BLaER1 treated with 17β-estradiol and CSF1 and Interleukin-3, amounts not matched to agents 10 nM and 100 nM (cell line): ENCODE measurements around the gene MYLIP.

ENCODE experiments used
- H3K27ac ChIP-seq, 11 experiments: shearing (Covaris generic); formaldehyde crosslinking; 2 replicates each; pipeline ENCODE4 v1.8.1; 2022
- H3K27me3 ChIP-seq, 11 experiments: shearing (Covaris generic); formaldehyde crosslinking; 2 replicates each; pipeline ENCODE4 v1.8.1; 2022
- H3K36me3 ChIP-seq, 11 experiments: shearing (Covaris generic); formaldehyde crosslinking; 2 replicates each; pipeline ENCODE4 v1.8.1; 2022
- H3K4me1 ChIP-seq, 10 experiments: shearing (Covaris generic); formaldehyde crosslinking; 2 replicates each; pipeline ENCODE4 v1.8.1; 2022
- H3K4me2 ChIP-seq, 11 experiments: shearing (Covaris generic); formaldehyde crosslinking; 2 replicates each; pipeline ENCODE4 v1.8.1; 2022
- H3K4me3 ChIP-seq, 10 experiments: shearing (Covaris generic); formaldehyde crosslinking; 2 replicates each; pipeline ENCODE4 v1.8.1; 2022
- H3K9ac ChIP-seq, 11 experiments: shearing (Covaris generic); formaldehyde crosslinking; 2 replicates each; pipeline ENCODE4 v1.8.1; 2022
- H3K9me3 ChIP-seq, 11 experiments: shearing (Covaris generic); formaldehyde crosslinking; replicated peaks in 1 of 11; 2 replicates each; pipeline ENCODE4 v1.8.1; 2022
- H4K20me1 ChIP-seq, 11 experiments: shearing (Covaris generic); formaldehyde crosslinking; 2 replicates each; pipeline ENCODE4 v1.8.1; 2022
- Cebpa-rat ChIP-seq, 11 experiments: shearing (Covaris generic); IDR thresholded peaks; 2 replicates each; pipeline ENCODE4 v1.8.1; 2022

Gene MYLIP

DNA sequence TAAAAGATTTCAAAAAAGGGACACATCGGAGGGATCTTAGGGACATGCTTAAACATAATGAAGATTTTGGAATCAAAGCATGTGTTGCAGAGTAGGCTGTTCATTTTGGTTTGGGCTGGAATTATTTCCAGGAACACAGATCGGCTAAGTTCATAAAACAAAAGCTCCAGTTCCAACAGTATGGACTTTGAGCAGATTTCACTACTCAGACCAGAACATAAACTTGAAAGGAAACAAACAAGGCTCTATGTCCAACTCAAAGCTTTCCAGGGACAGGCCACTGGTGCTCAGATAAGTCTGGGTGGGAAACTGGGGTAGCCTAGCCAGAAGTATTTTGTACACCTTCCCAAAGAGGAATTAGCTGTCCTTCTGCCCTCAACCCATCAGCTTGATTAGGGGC, 58.3 kb downstream of the MYLIP start:
- Histone ChIP-seq H4K20me1 (no peaks in the 10 kb centered on the region), H3K4me1 (peaks cover 0 to 15% (median 4%) of the 10 kb centered on the region in 10 experiments; a peak in 8 of 20 replicates), H3K9me3 (peaks cover 0 to under 1% (median 0%) of the 10 kb centered on the region in 11 experiments; a peak in 1 of 22 replicates), H3K4me3 (no peak overlapping the region), H3K4me2 (peak overlapping the region in 3 of 11 experiments; percentile 4 to 18 (median 13); a peak in 4 of 22 replicates), H3K27me3 (no peaks in the 10 kb centered on the region), H3K9ac (no peak overlapping the region), H3K36me3 (no peaks in the 10 kb centered on the region), H3K27ac (no peak overlapping the region)
- TF ChIP-seq Cebpa-rat (IDR thresholded peaks at IDR 0.05): no peak

DNA sequence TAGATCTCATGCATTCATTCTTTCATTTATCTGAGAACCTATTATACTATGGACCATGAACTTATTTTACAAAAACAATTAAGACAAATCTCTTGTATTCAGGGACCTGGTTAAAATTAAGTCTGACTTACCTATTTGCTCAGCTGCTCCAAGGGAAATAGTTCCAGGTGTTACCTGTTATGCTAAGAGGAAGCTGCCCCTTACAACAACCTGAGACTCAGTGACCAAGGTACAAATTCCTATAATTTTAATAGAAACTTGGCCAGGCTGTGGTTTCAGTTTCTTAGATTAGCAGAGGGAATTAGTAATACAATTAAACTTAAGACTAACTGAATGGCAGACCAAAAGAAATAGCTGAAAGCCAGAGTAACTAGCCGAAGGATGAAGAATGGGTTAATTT, 61.3 kb downstream of the MYLIP start:
- Histone ChIP-seq H3K4me2 (no peak overlapping the region), H3K27ac (no peak overlapping the region), H3K4me3 (no peak overlapping the region), H3K9me3 (no peaks in the 10 kb centered on the region), H4K20me1 (no peaks in the 10 kb centered on the region), H3K27me3 (no peaks in the 10 kb centered on the region), H3K9ac (no peak overlapping the region), H3K4me1 (peaks cover 0 to 16% (median 0%) of the 10 kb centered on the region in 10 experiments; a peak in 5 of 20 replicates), H3K36me3 (no peaks in the 10 kb centered on the region)
- no peak for TF ChIP-seq Cebpa-rat (IDR thresholded peaks at IDR 0.05)

DNA sequence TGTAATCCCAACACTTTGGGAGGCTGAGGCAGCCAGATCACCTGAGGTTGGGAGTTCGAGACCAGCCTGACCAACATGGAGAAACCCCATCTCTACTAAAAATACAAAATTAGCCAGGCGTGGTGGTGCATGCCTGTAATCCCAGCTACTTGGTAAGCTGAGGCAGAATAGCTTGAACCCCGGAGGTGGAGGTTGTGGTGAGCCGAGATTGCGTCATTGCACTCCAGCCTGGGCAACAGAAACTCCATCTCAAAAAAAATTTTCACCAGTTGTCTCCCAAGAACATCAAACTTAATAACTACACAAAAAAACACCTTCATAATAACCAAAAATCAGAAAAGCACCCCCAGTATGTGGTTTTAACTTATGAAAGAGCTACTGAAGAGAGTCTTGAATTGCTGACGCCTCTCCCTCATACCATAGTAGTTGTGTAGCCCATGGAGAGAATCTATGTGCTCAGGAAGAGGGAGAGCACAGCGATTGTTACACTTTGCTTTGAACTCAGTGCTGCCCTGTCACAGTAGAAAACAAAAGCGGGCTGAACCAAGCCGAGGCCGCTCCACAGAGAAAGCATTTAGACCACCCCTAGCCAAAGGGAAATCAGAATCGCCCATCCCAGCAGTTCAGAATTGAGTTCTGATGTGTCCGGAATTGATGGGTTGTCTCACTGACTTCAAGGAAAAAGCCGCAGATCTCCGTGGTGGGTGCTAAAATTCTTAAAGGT, 67.5 kb downstream of the MYLIP start:
- H3K4me1 ChIP-seq: peaks cover 0 to 11% (median 0%) of the 10 kb centered on the region in 10 experiments; a peak in 2 of 20 replicates
- TF ChIP-seq Cebpa-rat (IDR thresholded peaks at IDR 0.05): no peak
- no peak overlapping the region for H3K27ac ChIP-seq
- no peaks in the 10 kb centered on the region for H3K36me3 ChIP-seq
- H3K4me3 ChIP-seq: no peak overlapping the region
- H3K9me3 ChIP-seq: peaks cover 0 to 10% (median 8%) of the 10 kb centered on the region in 11 experiments; a peak in 13 of 22 replicates
- no peak overlapping the region for H3K9ac ChIP-seq
- H3K27me3 ChIP-seq: no peaks in the 10 kb centered on the region
- no peak overlapping the region for H3K4me2 ChIP-seq
- no peaks in the 10 kb centered on the region for H4K20me1 ChIP-seq

DNA sequence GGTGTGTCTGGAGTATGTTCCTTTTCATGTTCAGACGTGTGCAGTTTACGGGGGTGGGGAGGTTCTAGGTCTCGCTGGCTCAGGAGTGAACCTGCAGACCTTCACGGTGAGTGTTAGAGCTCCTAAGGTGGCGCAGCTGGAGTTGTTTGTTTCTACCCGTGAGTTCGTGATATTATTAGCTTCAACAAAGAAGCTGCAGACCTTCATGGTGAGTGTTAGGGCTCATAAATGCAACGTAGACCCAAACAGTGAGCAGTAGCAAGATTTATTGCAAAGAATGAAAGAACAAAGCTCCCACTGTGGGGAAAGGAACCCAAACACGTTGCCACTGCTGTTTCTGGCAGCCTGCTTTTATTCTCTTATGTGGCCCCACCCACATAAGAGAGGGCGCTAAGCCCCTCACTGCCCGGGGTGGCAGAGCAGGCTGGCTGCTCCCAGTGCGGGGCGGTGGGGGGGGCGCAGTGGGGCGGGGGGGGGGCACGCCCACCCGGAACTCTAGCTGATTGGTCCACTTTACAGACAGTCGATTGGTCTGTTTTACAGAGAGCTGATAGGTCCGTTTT, 68.2 kb downstream of the MYLIP start:
- no peaks in the 10 kb centered on the region for H3K27me3 ChIP-seq
- H3K4me2 ChIP-seq: no peak overlapping the region
- H3K27ac ChIP-seq: no peak overlapping the region
- no peaks in the 10 kb centered on the region for H3K36me3 ChIP-seq
- no peak overlapping the region for H3K4me3 ChIP-seq
- H3K9me3 ChIP-seq: peaks cover 0 to 10% (median 8%) of the 10 kb centered on the region in 11 experiments; a peak in 13 of 22 replicates
- no peaks in the 10 kb centered on the region for H4K20me1 ChIP-seq
- peaks cover 0 to 11% (median 0%) of the 10 kb centered on the region in 10 experiments; a peak in 2 of 20 replicates for H3K4me1 ChIP-seq
- no peak for TF ChIP-seq Cebpa-rat (IDR thresholded peaks at IDR 0.05)
- no peak overlapping the region for H3K9ac ChIP-seq
